HG03439 (cell line): Measurements from ENCODE around the gene RBP4.

Experiments used
- ATAC-seq: cut with Tn5 transposase; IDR thresholded peaks from one replicate; pipeline ENCODE4 v1.9.1; 2021; ENCODE audit warnings: mild to moderate bottlenecking, moderate library complexity; ENCODE audit not compliant: unreplicated experiment

The RBP4 gene

DNA sequence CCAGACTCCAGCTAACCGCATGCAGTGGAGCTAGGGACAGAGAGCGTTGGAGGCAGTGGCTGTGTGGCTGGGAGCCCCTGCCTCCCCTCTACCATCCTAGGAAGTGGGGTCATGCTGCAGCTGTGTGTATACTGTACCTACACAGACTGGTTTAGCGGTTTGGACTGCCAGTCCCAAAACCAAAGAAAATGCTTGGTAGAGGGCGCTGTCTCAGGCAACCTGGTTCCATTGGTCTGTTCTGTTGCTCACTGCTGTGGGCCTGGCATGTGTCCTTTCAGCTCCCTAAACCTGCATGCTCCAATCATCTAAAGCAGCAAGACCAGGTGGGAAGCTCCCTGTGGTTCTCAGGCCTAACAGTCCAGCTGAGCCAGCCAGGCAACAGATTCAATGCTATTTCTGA, 4.5 kb downstream of the RBP4 start:
- ATAC-seq: no peak

DNA sequence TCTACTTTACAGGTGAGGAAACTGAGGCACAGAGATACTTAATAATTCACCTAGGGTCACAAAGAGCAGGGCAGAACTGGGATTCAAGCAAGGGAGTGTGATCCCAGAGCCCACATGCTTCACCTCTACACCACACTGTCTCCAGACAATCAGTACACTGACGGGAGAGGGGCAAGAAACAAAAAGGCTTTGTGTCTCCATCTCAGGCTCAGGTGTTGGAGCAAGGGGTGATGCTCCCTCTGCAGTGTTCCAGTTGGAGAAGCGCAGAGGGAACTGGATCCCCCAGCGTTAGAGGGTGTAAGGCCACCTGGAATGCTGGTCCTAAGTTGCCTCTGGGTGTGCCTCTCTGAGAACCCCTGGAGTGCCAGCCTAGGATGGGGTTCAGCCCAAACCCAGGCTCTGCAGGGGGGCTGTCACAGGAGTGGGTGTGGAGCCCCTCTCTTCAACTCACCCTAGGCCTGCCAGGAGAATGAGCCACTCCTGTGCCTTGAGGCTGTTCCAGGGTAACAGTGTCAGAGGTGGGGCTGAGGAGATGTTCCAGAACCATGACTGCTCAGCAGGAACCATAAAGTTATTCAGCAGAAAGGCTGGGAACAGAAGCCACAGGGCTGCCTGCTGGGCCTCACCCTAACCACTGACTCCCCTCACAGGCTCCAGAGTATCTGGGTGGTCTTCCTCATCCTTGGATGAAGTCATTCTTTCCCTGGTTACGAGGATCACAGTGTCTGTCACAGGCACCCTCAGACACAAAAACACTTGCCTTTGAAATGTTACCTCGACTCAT, 5.5 kb downstream of the RBP4 start:
- no peak for ATAC-seq

DNA sequence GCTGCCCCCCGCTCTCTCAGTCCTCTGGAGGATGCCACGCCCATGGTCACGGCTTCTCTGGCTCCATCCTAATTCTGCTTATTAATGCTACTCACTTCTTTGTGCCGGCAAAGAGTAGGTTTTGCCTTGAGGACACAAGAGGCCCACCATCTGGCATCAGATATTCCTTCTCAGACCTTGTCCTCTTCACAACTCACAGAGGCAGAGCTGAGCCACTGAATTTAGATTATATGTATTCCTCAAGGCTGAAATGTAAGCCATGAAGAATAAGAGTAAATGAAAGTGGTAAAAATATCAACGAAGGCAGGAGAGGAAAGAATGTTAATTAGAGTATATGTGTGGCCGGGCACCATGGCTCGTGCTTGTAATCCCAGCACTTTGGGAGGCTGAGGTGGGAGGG, 6.5 kb downstream of the RBP4 start:
- ATAC-seq: no peak

DNA sequence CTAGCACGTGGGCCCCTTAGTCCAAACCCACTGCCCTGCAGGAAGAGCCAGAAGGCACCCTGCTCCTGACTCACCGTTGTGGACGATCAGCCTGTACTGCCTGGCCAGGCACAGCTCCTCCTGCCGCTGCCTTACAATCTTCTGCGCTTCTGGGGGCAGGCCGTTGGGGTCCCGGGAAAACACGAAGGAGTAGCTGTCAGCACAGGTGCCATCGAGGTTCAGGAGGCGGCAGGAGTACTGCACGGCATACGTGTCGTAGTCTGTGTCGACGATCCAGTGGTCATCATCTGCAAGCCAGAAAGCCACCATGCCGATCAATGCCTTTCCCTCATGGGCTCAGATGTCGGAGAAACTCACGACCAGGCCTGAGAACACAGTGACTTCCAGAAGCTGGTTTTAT, 7.3 kb downstream of the RBP4 start:
- ATAC-seq: no peak

DNA sequence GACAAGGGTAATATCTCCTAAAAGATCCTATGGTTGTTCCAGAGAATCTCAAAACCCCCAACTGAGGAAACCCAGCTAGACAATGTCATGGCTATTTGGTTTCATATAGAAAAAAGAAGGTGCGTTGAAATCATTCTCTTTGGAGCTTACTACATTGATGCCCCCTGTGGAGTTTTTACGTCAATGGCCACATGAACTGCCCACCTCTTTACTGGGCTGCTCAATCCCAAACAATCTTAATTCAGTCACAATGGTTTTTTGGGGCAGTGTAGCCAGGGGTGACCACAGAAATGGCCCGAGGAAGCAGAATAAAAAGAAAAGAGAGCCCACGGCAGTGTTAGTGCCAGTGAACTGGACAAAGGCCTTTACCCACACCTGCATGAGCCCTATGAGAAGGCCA, 7.8 kb downstream of the RBP4 start:
- ATAC-seq: no peak

DNA sequence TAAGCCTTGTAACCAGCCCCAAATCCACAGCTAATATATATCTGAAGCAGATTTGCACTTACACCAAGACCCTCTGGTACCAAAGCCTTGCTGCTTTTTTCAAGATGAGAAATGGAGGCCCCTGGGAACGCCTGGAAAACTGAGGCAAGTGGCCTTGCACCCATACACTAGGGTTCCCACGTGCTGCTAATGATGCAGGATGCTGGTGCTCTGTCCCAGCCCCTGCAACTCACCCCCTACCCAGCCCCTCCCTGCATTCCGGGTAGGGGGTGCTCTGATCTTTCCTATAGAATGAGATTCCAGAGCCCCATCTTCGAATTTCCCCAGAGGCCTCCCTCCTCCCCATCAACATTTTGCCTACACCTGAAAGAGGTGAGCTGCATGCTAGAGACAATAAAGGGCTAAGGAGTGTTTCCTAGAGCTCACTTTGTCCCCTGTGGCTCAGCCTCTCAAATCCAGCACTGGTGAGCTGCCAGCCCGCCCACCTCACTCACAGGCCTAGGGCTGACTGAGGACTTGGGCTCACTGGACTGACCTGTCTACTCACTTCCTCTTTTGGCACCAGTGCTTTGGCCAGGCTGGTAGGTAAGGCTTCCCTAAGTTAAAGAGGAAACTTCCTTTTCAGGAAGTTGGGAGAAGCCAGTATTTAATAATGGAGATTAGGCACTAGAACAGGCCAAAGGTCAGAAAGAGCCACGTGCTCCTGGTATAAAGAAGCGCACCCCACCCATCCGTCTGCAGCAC, 9.8 kb downstream of the RBP4 start:
- no peak for ATAC-seq

DNA sequence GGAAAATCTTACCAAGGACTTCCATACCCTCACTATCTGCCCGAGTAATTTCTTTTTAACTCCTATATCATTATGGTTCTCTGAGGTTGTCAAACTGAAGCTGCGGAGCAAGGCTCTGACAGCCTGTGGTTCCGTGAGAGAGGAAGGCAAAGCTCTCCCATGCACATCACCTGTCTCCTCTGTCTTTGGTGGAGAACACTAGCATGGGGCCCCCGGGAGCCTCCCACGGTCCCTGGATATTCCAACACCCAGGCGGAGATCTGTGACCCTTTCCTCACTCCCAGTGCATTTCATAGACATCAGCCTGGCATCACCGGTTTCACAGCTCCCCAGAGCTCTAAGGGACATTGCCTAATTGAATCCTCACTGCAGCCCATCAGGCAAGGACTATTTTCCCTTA, 10.4 kb downstream of the RBP4 start:
- ATAC-seq: no peak

DNA sequence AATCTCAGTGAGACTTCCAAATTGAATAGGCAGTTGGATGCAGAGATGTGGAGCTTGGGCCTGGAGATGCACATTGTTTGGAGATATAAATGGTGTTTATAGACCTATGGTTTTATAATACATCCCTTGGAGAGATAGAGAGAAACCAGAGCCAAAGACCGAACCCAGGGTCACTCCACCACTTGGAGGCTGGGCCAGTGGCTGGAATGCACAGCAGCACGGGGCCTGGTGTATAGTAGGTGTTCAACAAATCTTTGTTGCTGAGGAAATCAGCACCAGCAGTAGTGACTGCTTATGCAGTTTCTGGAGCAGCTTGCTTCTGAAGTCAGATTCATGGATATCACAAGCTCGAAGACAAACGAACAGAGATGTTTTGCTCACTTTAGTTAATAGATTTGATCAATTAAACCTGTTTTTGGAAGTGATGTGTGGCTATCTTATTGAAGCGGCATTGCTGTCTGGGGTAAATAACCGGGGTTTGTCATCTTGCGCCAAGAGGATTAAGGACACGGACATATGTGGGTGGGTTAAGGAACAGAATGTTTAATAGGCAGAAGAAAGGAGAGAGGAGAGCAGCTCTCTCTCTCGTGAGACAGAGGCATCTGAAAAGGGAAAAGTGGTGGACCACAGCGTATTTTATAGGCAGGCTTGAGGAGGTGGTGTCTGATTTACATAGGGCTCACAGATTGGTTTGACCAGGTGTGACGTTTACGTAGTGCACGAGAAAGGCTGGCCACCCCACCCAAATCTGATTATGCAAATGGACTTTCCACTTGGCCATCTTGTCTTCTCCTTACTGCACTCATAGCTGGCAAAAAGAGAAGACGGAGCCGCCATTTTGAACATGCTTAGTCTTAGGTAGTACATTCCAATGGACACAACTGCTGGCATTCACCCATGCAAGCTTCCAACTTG, 11.1 kb downstream of the RBP4 start:
- no peak for ATAC-seq

DNA sequence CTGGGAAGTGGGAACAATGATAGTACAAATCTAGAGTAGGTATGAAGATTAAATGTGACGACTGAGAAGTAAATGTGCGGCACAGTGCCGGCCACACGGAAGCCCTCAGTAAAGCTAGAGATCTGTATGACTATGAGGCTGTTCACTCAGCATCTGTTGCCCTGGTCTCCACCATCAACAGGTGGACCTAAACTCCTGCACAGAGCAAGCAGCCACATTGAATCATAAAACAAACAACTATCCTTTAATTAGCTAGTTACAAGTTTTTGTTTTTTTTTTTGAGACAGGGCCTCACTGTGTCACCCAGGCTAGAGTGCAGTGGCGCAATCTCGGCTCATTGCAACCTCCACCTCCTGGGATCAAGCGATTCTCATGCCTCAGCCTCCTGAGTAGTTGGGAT, 16.6 kb downstream of the RBP4 start:
- no peak for ATAC-seq

DNA sequence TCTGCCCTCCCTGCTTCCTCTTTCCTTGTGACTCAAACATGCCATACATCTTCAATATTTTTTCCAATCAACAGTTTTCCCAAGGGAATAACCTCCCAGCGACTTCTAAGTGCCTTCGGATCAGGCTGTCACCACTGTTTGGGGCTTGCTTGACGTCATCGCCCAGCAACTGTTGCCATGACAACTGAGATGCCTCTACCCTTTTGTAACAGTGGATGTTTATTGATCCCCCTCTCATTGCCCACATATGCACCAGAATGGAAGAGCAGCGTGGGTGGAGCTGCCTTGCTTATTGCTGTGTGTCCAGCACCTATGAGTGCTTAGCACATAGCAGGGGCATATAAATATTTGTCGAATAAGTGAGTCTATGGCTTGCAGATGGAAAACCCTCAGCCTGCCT, 20.2 kb downstream of the RBP4 start:
- ATAC-seq: no peak

DNA sequence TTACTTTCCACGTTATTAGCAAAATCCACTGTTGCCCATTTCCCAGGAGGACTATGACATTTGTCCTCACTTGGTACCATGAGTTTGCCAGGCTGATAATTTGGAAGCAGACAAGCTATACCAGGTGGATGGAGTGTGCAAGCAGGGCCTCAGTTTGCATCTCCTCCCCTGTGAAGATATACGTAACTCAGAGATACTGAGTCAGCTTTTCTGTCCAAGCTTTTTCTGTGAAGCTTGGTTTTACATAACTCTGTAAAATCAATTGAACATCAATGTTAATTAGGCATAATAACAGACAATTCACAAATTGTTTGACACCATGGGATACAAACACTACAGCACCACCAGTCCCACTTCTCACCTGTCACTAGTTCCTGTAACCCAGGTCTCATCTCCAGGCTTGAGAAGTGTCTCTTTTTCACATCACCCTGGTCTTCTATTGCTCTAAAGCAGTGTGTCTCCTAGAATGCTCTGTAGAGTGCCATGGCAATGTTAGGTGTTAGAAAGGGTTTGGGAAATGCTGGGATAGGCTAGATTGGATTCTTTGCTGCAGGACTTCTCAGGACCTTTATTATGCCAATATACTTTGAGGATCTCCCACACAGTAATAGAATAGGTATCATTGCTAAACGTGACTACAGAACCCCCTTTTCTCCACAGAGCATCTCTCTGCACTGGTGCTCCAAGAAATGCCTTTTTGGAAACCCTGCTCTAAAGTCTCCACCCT, 20.9 kb downstream of the RBP4 start:
- ATAC-seq: no peak

DNA sequence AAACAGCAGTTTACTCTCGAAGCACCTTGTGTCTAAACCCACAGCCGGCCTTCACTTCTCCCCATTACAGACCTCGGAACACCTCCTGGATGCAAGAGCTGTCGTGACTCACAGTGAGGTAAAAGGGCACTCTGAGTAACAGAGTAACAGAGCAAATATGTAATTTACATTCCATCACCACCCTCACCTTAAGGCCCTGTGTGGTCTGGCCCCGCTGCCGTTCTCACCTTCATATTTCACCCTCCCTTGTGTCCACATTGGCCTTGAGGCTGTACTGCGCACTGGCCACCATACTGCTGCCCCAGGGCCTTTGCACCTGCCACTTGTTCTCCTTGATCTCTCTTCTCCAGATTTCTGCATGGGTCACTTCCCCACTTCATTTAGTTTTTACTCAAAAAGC, 21.9 kb downstream of the RBP4 start:
- ATAC-seq: no peak

DNA sequence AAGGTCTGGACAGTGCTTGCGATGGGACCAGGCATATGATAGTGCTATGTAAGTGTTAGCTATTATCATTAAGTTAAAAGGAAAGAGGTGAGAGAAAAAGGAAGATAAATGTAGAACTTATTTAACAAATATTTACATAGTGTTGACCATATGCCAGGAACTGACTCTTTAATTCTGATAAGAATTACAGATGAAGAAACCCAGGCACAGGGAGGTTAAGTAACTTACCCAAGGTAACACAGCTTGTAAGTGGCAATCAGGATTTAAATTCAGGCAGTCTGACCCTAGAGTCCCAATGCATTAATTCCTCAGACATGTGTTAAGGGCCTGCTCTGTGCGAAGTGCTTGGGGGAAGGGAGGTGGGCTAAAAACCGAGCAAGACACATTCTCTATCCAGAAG, 23.5 kb downstream of the RBP4 start:
- no peak for ATAC-seq

DNA sequence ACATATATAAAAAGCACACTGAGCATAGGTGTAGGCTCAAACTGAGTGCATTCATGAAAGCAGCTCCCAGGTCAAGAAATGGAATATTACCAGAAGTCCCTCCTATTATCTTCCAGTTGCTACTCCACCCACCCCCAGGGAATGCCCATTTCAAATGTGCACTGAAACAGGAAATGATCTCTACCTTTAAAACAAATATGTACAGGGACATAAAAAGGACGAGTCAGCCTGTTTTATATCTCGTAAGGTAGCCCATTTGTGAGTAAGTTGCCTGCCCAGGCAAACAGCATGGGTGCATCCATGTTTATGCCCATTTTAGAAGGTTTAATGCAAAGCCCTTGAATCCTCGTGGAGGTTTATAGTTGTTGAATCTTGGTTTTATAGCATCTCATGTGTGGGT, 24.1 kb downstream of the RBP4 start:
- ATAC-seq: no peak

DNA sequence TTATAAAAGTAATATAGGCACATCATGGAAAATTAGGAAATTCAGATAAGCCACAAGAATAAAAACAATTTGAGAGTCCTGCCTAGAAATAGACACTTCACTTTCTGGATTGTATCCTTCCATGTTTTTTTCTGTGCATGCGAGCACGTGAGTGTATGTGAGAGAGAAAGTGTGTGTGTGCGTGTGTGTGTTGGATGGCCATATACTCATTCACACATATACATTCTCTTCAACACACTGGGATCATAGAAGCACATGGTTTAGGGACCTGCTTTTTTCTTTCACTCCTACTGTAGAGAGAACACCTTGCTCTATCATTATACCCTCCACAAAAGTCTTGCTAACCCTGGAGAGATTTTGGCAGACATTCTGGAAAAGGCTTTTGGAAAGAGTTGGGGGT, 27.1 kb downstream of the RBP4 start:
- ATAC-seq: no peak

DNA sequence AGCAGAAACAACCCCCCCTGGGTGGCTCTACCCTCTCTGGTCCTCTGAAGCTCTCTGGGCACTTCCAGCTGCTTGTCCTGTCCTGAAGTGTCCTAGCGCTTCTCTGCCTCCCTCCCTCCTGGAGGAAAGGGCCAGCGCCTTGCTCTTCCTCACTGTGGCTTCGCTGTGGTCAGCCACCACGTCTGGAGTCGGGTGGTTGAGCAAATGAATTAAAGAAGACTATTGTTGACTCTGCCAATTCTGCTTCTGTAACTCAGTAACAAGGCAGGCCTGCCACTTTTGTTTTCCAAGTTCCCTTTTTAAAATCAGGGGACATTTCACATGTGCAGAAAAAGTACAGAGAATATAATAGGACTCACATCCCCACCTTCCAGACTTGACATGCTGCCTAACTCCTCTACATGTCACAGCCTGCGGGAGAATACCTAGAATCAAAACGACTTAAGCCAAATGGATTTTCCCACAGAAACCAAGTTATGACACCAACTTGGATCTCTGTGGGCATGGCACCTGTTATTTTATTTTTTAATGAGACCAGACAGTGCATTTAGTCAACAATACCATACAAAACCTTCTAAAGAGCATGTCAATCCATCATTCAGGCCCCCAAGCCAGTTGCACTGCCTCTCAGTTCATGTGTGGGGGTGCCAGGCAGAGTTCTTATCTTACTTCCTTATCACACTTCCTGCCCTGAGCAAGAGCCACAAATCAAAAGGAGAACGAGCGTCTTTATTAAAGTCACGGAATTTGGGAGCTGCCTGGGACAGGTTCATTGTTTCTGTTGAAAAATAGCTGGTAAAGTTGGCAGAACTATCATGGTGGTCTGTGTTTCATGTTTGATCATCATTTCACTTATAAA, 27.8 kb downstream of the RBP4 start:
- no peak for ATAC-seq

DNA sequence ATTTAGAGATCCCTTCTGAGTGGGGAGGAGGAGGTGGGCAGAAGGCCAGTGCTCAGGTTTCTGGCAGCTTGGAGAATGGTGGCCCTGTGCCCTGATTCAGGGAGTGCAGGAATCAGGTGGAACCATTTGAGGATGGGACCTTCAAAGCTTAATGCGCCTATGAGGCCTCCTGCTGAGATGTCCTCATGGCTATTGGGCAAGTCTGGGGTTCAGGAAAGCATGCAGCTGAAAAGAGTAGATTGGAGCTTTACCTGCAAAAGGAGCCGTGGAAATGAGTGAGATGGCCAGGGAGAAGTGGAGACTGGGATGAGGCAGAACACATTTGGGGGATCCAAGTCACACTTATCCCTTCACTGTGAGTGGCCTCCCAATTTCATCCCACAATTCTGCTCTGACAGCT, 28.4 kb downstream of the RBP4 start:
- ATAC-seq: no peak

DNA sequence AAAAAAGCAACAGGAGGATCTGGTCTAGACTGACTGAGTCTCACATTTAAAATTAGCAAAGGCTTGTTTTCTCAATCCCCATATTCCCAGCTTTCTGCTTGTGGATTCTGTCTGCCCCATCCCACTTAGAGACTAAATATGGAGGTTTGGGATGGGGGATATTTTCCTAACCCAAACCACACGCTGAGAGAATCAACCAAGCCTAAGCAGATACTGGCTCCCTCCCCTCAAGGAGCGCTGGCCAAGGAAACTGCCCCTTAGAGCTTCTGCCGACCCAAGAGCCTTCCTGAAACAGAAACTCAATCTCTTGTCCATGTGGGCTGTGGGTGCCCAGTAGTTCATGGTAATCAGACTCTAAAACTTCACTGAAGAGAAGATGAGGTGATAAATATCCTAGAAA, 30.7 kb downstream of the RBP4 start:
- no peak for ATAC-seq

DNA sequence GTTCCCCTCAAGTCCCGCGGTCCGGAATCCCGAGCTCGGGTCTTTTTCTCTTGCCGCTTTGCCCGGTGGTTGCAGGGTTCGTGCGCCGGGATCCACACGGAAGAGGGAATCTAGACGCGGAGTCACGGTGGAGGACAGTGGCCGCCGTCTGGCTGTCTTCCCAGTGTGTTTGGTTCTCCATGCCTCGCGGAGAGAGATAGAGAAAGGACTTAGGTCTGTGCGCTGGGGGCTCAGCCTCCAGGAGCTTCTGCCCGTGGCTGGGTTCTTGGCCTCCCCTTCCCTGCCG, 33.0 kb downstream of the RBP4 start:
- no peak for ATAC-seq
